Measurements from ENCODE around the gene MBNL2. TPM values are rescaled to one million over a fixed set of nuclear protein-coding genes. Genes with fewer than 3 reads are reported as not detected.

The MBNL2 gene
- total RNA-seq, 1 donor from 2014 or later = 67.6 TPM

GRCh38 chr13:97261254-97262005 lies 39.3 kb downstream of the MBNL2 start:
- DNase-seq (ENCODE audit: low spot score) = no peak
- intact Hi-C loops (cut with DNase I) = no loop called here

- no peak for DNase-seq (ENCODE audit: low spot score)
- intact Hi-C loops (cut with DNase I) = no loop called here
These were observed 39.9 kb downstream of the MBNL2 start for GRCh38 chr13:97262058-97262457.

- intact Hi-C loops (cut with DNase I) = no loop called here
- DNase-seq (ENCODE audit: low spot score) = no peak
These were observed 41.0 kb downstream of the MBNL2 start for GRCh38 chr13:97263160-97263559.

- intact Hi-C loops (cut with DNase I) = no loop called here
- no peak for DNase-seq (ENCODE audit: low spot score)
These were observed 42.5 kb downstream of the MBNL2 start for GRCh38 chr13:97264663-97265062.

- no peak for DNase-seq (ENCODE audit: low spot score)
- intact Hi-C loops (cut with DNase I) = no loop called here
These were observed 44.2 kb downstream of the MBNL2 start for GRCh38 chr13:97266332-97266731.

- intact Hi-C loops (cut with DNase I) = no loop called here
These were observed 44.8 kb downstream of the MBNL2 start for GRCh38 chr13:97266772-97267417.

GRCh38 chr13:97267418-97268059 lies 45.4 kb downstream of the MBNL2 start:
- no peak for DNase-seq (ENCODE audit: low spot score)
- intact Hi-C loops (cut with DNase I) = no loop called here

More at GRCh38 chr13:97266772-97267417, 44.8 kb downstream of the MBNL2 start:
- no peak for DNase-seq (ENCODE audit: low spot score)

GRCh38 chr13:97268772-97269171 lies 46.6 kb downstream of the MBNL2 start:
- DNase-seq (ENCODE audit: low spot score) = no peak
- intact Hi-C loops (cut with DNase I) = no loop called here

GRCh38 chr13:97269603-97270002 lies 47.5 kb downstream of the MBNL2 start:
- no peak for DNase-seq (ENCODE audit: low spot score)
- intact Hi-C loops (cut with DNase I) = no loop called here

GRCh38 chr13:97272526-97272925 lies 50.4 kb downstream of the MBNL2 start:
- intact Hi-C loops (cut with DNase I) = loop anchor here (2.0 kb wide), 1 partner anchor 14 kb away; no protein-coding TSS in a partner anchor
- no peak for DNase-seq (ENCODE audit: low spot score)

- intact Hi-C loops (cut with DNase I) = loop anchor here (2.0 kb wide), 1 partner anchor 15 kb away; no protein-coding TSS in a partner anchor
- no peak for DNase-seq (ENCODE audit: low spot score)
These were observed 51.3 kb downstream of the MBNL2 start for GRCh38 chr13:97273341-97273831.

GRCh38 chr13:97274829-97275649 lies 52.9 kb downstream of the MBNL2 start:
- DNase-seq (ENCODE audit: low spot score) = no peak
- intact Hi-C loops (cut with DNase I) = no loop called here

- DNase-seq (ENCODE audit: low spot score) = no peak
- intact Hi-C loops (cut with DNase I) = no loop called here
These were observed 53.8 kb downstream of the MBNL2 start for GRCh38 chr13:97275776-97276501.

GRCh38 chr13:97276862-97277269 lies 54.7 kb downstream of the MBNL2 start:
- intact Hi-C loops (cut with DNase I) = no loop called here
- no peak for DNase-seq (ENCODE audit: low spot score)

GRCh38 chr13:97278435-97279411 lies 56.6 kb downstream of the MBNL2 start:
- no peak for DNase-seq (ENCODE audit: low spot score)
- intact Hi-C loops (cut with DNase I) = no loop called here

GRCh38 chr13:97279913-97280312 lies 57.8 kb downstream of the MBNL2 start:
- intact Hi-C loops (cut with DNase I) = no loop called here
- no peak for DNase-seq (ENCODE audit: low spot score)

GRCh38 chr13:97280478-97280877 lies 58.3 kb downstream of the MBNL2 start:
- intact Hi-C loops (cut with DNase I) = no loop called here
- DNase-seq (ENCODE audit: low spot score) = no peak

- DNase-seq (ENCODE audit: low spot score) = no peak
- intact Hi-C loops (cut with DNase I) = no loop called here
These were observed 58.9 kb downstream of the MBNL2 start for GRCh38 chr13:97281028-97281427.

Measured in cardiac septum (tissue), 1 donor.